Astrocyte (in vitro differentiated cells and primary cell): ENCODE measurements around the gene CBX6. TPM values are rescaled to one million over a fixed set of nuclear protein-coding genes. Genes with fewer than 3 reads are reported as not detected.

Experiments
- DNase-seq: peaks from one replicate; pipeline ENCODE4 v3.0.0-alpha.2; 2010; ENCODE audit warnings: low read depth
- FAIRE-seq: peaks from 2 replicates; lab custom pipeline; 2011; peaks lifted over from hg19 to GRCh38; lab: Jason Lieb, UNC
- H2AFZ ChIP-seq: 2 replicates; pipeline ENCODE4 v1.6.0; 2012; ENCODE audit warnings: low read depth, low read length, inconsistent platforms
- H3K27ac ChIP-seq: 2 replicates; pipeline ENCODE4 v1.5.1; 2011; ENCODE audit warnings: low read depth, low read length, inconsistent platforms
- H3K27me3 ChIP-seq: 2 replicates; pipeline ENCODE4 v1.6.0; 2011; ENCODE audit warnings: low read length, inconsistent platforms; ENCODE audit not compliant: insufficient read depth
- H3K36me3 ChIP-seq: 2 replicates; pipeline ENCODE4 v1.5.1; 2011; ENCODE audit warnings: low read length, inconsistent platforms; ENCODE audit not compliant: insufficient read depth
- H3K4me1 ChIP-seq: 2 replicates; pipeline ENCODE4 v1.5.1; 2011; ENCODE audit warnings: low read length, inconsistent platforms; ENCODE audit not compliant: insufficient read depth
- H3K4me2 ChIP-seq: 2 replicates; pipeline ENCODE4 v1.6.0; 2012; ENCODE audit warnings: low read length, inconsistent platforms
- H3K4me3 ChIP-seq: 2 replicates; pipeline ENCODE4 v1.5.1; 2011; ENCODE audit warnings: low read depth, mild to moderate bottlenecking, low read length, inconsistent platforms; ENCODE audit not compliant: insufficient read depth
- H3K79me2 ChIP-seq: 2 replicates; pipeline ENCODE4 v1.6.0; 2012; ENCODE audit warnings: mild to moderate bottlenecking, low read length, inconsistent platforms; ENCODE audit not compliant: insufficient read depth
- H3K9ac ChIP-seq: 2 replicates; pipeline ENCODE4 v1.6.0; 2012; ENCODE audit warnings: mild to moderate bottlenecking, low read length, inconsistent platforms
- H3K9me3 ChIP-seq: 2 replicates; pipeline ENCODE4 v1.5.1; 2012; ENCODE audit warnings: low read depth, mild to moderate bottlenecking, low read length, inconsistent platforms; ENCODE audit not compliant: insufficient read depth
- H4K20me1 ChIP-seq: 2 replicates; pipeline ENCODE4 v1.6.0; 2012; ENCODE audit warnings: low read length, inconsistent platforms; ENCODE audit not compliant: insufficient read depth
- H3K27ac Mint-ChIP-seq: one replicate; pipeline ENCODE4 v1.8.0; 2021; ENCODE audit warnings: mild to moderate bottlenecking, mixed read lengths; ENCODE audit not compliant: unreplicated experiment
- H3K27me3 Mint-ChIP-seq: one replicate; pipeline ENCODE4 v1.8.0; 2021; ENCODE audit warnings: low read depth, mixed read lengths; ENCODE audit not compliant: unreplicated experiment
- H3K36me3 Mint-ChIP-seq: one replicate; pipeline ENCODE4 v1.8.0; 2021; ENCODE audit warnings: low read depth, mixed read lengths; ENCODE audit not compliant: unreplicated experiment
- H3K4me1 Mint-ChIP-seq: one replicate; pipeline ENCODE4 v1.8.0; 2021; ENCODE audit warnings: low read depth, mixed read lengths; ENCODE audit not compliant: unreplicated experiment
- H3K4me3 Mint-ChIP-seq: one replicate; pipeline ENCODE4 v1.8.0; 2021; ENCODE audit warnings: mild to moderate bottlenecking, moderate library complexity, mixed read lengths; ENCODE audit not compliant: unreplicated experiment
- H3K9me3 Mint-ChIP-seq: one replicate; pipeline ENCODE4 v1.8.0; 2021; ENCODE audit warnings: mild to moderate bottlenecking, mixed read lengths; ENCODE audit not compliant: unreplicated experiment
- CTCF ChIP-seq: IDR thresholded peaks from 2 replicates; pipeline ENCODE4 v1.5.1; 2011; ENCODE audit warnings: low read depth, mild to moderate bottlenecking, inconsistent platforms, low read length, moderate library complexity; ENCODE audit not compliant: insufficient read depth
- EZH2 ChIP-seq: IDR thresholded peaks from 2 replicates; pipeline ENCODE4 v1.6.1; 2012; ENCODE audit warnings: mild to moderate bottlenecking, low read length, inconsistent platforms; ENCODE audit not compliant: insufficient read depth
- total RNA-seq: library from RNA; stranded (reverse); gene quantifications from 2 replicates; pipeline ENCODE4 v1.2.1, GENCODE V29; 2021

Gene CBX6
- total RNA-seq, 1 donor from 2014 or later: 34.9 TPM

GRCh38 chr22:38830845-38831108 lies 41.2 kb downstream of the CBX6 start:
- Histone ChIP-seq H3K4me2 (no peak overlapping the region), H3K27me3 (no peaks in the 10 kb centered on the region), H3K9me3 (no peaks in the 10 kb centered on the region), H3K27ac (no peak overlapping the region), H2AFZ (no peak overlapping the region), H3K4me1 (peaks cover 5% of the 10 kb centered on the region), H3K36me3 (no peaks in the 10 kb centered on the region), H3K4me3 (no peak overlapping the region), H3K79me2 (no peaks in the 10 kb centered on the region), H4K20me1 (no peaks in the 10 kb centered on the region), H3K9ac (no peak overlapping the region)
- DNase-seq (no peak), FAIRE-seq (no peak)
- Mint-ChIP-seq H3K9me3 (no peaks in the 10 kb centered on the region), H3K36me3 (peaks cover 4% of the 10 kb centered on the region), H3K4me1 (peaks cover 5% of the 10 kb centered on the region), H3K27ac (no peak overlapping the region), H3K4me3 (no peak overlapping the region), H3K27me3 (peaks cover 24% of the 10 kb centered on the region)
- TF ChIP-seq EZH2 (no peak), CTCF (no peak)

- no peak overlapping the region for H3K27ac ChIP-seq
These were observed 41.8 kb downstream of the CBX6 start for GRCh38 chr22:38830026-38830844.

More at GRCh38 chr22:38830026-38830844, 41.8 kb downstream of the CBX6 start:
- Histone ChIP-seq H4K20me1 (no peaks in the 10 kb centered on the region), H3K9ac (no peak overlapping the region), H3K36me3 (no peaks in the 10 kb centered on the region), H3K4me2 (no peak overlapping the region), H3K4me3 (no peak overlapping the region), H3K9me3 (no peaks in the 10 kb centered on the region), H2AFZ (no peak overlapping the region), H3K79me2 (no peaks in the 10 kb centered on the region), H3K4me1 (no peaks in the 10 kb centered on the region), H3K27me3 (no peaks in the 10 kb centered on the region)
- H3K27me3 Mint-ChIP-seq: peaks cover 21% of the 10 kb centered on the region
- TF ChIP-seq CTCF: no peak
- no peak for TF ChIP-seq EZH2
- no peaks in the 10 kb centered on the region for H3K9me3 Mint-ChIP-seq
- FAIRE-seq (no peak), DNase-seq (no peak)
- peaks cover 5% of the 10 kb centered on the region for H3K4me1 Mint-ChIP-seq
- peaks cover 3% of the 10 kb centered on the region for H3K36me3 Mint-ChIP-seq
- no peak overlapping the region for H3K27ac Mint-ChIP-seq
- no peak overlapping the region for H3K4me3 Mint-ChIP-seq
